C4-2B (cell line): Measurements from ENCODE around the gene PCDHB13.
"Not testable (repeated sequence)": the region's sequence is repeated elsewhere in the genome, so short reads cannot be mapped to it uniquely, and the experiment has no call there.

Experiments used
- CTCF ChIP-seq: fragments of 450-650 bp; conservative IDR thresholded peaks from 2 replicates; pipeline ENCODE4 v1.5.1; 2017; ENCODE audit warnings: mild to moderate bottlenecking
- ZFX ChIP-seq: fragments of 450-650 bp; IDR thresholded peaks from 2 replicates; pipeline ENCODE4 v1.6.1; 2017

- TF ChIP-seq CTCF, ZFX: not testable (repeated sequence)
Measured at GRCh38 chr5:141216035-141216434, 2.3 kb downstream of the PCDHB13 start.
